Pancreas (tissue), 10 donors: ENCODE measurements around the gene ADAMTSL1. TPM values are rescaled to one million over a fixed set of nuclear protein-coding genes. Genes with fewer than 3 reads are reported as not detected.

ENCODE experiments used
- ATAC-seq, 4 donors: fragments of 200-7000 bp; cut with Tn5 transposase; one replicate each; pipeline versions ENCODE4 v1.8.0 to v1.9.1; 2020; ENCODE audit warnings: mild to moderate bottlenecking in 4 of 4, moderate library complexity in 4 of 4
- DNase-seq, 6 donors: peaks; one replicate each; pipeline ENCODE4 v3.0.0-alpha.2; 2020
- FAIRE-seq: peaks from 2 replicates; lab custom pipeline; 2012; peaks lifted over from hg19 to GRCh38; lab: Jason Lieb, UNC
- H3K27ac ChIP-seq, 4 donors: fragments of 200-600 bp; sonication (generic); 1 replicate in 3 of 4; 2 replicates in 1 of 4; pipeline versions ENCODE4 v1.5.0 to v1.8.0; 2020
- H3K27me3 ChIP-seq, 4 donors: fragments of 200-600 bp; one replicate each; pipeline ENCODE4 v1.8.0; 2021
- H3K36me3 ChIP-seq, 3 donors: fragments of 200-600 bp; sonication (generic) in 1 of 3; one replicate each; pipeline versions ENCODE4 v1.5.0 to v1.8.0; 2020 to 2021
- H3K4me1 ChIP-seq, 3 donors: fragments of 200-600 bp; one replicate each; pipeline ENCODE4 v1.8.0; 2021
- H3K4me3 ChIP-seq, 4 donors: fragments of 200-600 bp; sonication (generic) in 2 of 4; one replicate each; pipeline versions ENCODE4 v1.5.0 to v1.8.0; 2020 to 2021
- H3K9me3 ChIP-seq, 4 donors: fragments of 200-600 bp; one replicate each; pipeline ENCODE4 v1.8.0; 2021
- WGBS, 2 donors: extraction: QIAGEN DNeasy Blood & Tissue Kit; methylation state at CpG; one replicate each; pipeline ENCODE4 v1.1.7; 2013; 5-methylcytosine and 5-hydroxymethylcytosine counted together
- intact Hi-C, 3 donors: fragments of 100-400 bp; cut with DNase I; formaldehyde crosslinking; loops; one replicate each; pipeline versions ENCODE4 v1.11.1 to v1.14.2; 2022
- polyA plus RNA-seq, 2 donors: library from polyadenylated mRNA; stranded (reverse); fragments of 200-250 nt; gene quantifications; one replicate each; pipeline ENCODE4 v1.2.3, GENCODE V29; 2013
- total RNA-seq, 6 donors: library from RNA; stranded (reverse); fragmentation: NEBNext Ultra II Directional in 4 of 6; extraction: Animal tissue kit (Norgen Biotek cat#: 25700) in 4 of 6; gene quantifications; one replicate each; pipeline versions ENCODE4 v1.2.1 to v1.2.4, GENCODE V29; 2021 to 2023
- TF ChIP-seq, protein P1 (sequence below), 4 donors: fragments of 200-600 bp; sonication (generic) in 3 of 4; IDR thresholded peaks; one replicate each; pipeline versions ENCODE4 v1.5.0 to v1.8.0; 2021; ENCODE audit warnings: antibody characterized with exemption in 4 of 4
- donor health status: healthy with polysubstance abuse.
- donor health status: DM: no; HTN: no; CAD: no; lungs with moderate emphysema.
- donor health status: DM: no; HTN: no; CAD: no.
- donor health status: control.
- donor health status: control.
- donor health status: Bipolar disorder and iron deficiency.
- donor health status: DM: yes; HTN: yes; CAD: no.
- donor health status: DM: no; HTN: no; CAD: no.
- donor health status: DM: no; HTN: no; CAD: no.
- donor health status: DM: yes; HTN: yes; CAD: no.

Gene ADAMTSL1
- total and polyA plus RNA-seq, 8 donors: 0.24 to 2.1 (median 0.67) TPM

DNA sequence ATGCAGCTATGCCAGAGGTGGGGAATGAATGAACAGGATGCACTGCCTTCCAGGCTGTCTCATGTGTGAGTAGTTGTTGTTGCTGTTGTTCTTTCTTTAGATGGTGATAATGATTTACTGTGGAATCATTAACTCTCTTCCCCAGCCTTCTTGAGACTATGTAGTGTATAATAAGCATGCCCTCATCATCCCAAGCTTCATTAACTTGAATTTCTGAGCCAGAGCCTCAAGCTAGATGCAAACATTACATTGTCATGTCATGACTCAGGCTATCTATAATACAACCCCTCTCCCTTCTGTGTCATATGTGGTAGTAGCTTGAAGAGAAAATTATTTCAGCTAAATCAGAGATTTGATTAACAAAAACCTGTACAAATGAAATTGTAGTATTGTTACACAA, 10.0 kb upstream of the ADAMTSL1 start:
- Histone ChIP-seq H3K4me3 (no peak overlapping the region), H3K36me3 (no peaks in the 10 kb centered on the region), H3K27me3 (no peaks in the 10 kb centered on the region), H3K9me3 (no peaks in the 10 kb centered on the region), H3K4me1 (no peaks in the 10 kb centered on the region), H3K27ac (no peak overlapping the region)
- FAIRE-seq (no peak), ATAC-seq (no peak), DNase-seq (no peak)
- TF ChIP-seq, protein P1, sequence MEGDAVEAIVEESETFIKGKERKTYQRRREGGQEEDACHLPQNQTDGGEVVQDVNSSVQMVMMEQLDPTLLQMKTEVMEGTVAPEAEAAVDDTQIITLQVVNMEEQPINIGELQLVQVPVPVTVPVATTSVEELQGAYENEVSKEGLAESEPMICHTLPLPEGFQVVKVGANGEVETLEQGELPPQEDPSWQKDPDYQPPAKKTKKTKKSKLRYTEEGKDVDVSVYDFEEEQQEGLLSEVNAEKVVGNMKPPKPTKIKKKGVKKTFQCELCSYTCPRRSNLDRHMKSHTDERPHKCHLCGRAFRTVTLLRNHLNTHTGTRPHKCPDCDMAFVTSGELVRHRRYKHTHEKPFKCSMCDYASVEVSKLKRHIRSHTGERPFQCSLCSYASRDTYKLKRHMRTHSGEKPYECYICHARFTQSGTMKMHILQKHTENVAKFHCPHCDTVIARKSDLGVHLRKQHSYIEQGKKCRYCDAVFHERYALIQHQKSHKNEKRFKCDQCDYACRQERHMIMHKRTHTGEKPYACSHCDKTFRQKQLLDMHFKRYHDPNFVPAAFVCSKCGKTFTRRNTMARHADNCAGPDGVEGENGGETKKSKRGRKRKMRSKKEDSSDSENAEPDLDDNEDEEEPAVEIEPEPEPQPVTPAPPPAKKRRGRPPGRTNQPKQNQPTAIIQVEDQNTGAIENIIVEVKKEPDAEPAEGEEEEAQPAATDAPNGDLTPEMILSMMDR (IDR thresholded peaks at IDR 0.05): no peak
- intact Hi-C loops: no loop called here

DNA sequence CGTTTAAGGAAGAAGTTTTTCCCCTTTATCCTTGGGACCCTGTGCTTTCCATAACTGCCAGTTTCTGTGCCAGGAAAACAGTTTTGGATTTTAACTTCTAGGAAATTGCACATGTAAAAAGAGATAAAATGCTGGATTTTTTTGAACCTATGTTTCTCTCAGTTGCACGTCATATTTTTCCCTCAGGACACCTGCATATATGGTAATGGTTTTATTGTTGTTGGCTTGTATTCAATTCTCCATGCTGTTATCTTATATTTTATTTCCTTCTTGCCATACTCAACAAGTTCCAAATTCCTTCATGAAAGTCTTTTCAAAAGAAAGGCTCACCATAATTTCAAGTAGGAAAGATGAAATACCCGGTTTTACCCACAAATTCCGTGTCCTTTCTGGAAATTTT, 7.9 kb upstream of the ADAMTSL1 start:
- intact Hi-C loops: no loop called here
- WGBS, 2 donors: 52 to 66% methylated on average over 4 of the region's 4 CpGs
- no peak for FAIRE-seq

DNA sequence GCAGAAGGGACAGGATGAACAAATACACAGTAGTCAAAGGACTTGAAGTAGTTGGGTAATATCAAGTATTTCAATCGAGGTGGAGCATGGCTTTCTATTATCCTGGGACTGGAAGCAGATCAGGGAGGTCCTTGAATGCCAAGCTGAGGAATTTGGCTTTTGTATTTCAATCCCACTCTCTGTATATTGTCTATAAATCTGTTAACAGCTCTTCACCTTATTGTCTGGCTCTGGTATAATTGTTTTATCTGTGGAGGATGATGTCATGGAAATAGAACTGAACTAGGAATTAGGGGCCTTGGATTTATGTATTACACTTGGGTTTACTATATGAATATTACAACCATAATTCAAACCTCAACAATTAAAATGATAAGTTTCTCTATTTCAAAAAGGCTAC, 6.3 kb upstream of the ADAMTSL1 start:
- no peak overlapping the region for H3K4me3 ChIP-seq
- TF ChIP-seq, protein P1 (IDR thresholded peaks at IDR 0.05): no peak
- H3K9me3 ChIP-seq: no peaks in the 10 kb centered on the region
- no peak overlapping the region for H3K27ac ChIP-seq
- H3K27me3 ChIP-seq: no peaks in the 10 kb centered on the region
- WGBS, 2 donors: 38 to 41% methylated on average over 1 of the region's 1 CpG
- H3K36me3 ChIP-seq: no peaks in the 10 kb centered on the region
- no peak for DNase-seq
- FAIRE-seq: no peak
- no peak for ATAC-seq
- intact Hi-C loops: no loop called here
- no peaks in the 10 kb centered on the region for H3K4me1 ChIP-seq

More for the DNA sequence above, 7.9 kb upstream of the ADAMTSL1 start:
- TF ChIP-seq, protein P1 (IDR thresholded peaks at IDR 0.05): no peak
- no peak overlapping the region for H3K27ac ChIP-seq
- no peaks in the 10 kb centered on the region for H3K9me3 ChIP-seq
- DNase-seq: no peak
- ATAC-seq: no peak
- no peaks in the 10 kb centered on the region for H3K4me1 ChIP-seq
- no peaks in the 10 kb centered on the region for H3K27me3 ChIP-seq
- no peak overlapping the region for H3K4me3 ChIP-seq
- H3K36me3 ChIP-seq: no peaks in the 10 kb centered on the region

DNA sequence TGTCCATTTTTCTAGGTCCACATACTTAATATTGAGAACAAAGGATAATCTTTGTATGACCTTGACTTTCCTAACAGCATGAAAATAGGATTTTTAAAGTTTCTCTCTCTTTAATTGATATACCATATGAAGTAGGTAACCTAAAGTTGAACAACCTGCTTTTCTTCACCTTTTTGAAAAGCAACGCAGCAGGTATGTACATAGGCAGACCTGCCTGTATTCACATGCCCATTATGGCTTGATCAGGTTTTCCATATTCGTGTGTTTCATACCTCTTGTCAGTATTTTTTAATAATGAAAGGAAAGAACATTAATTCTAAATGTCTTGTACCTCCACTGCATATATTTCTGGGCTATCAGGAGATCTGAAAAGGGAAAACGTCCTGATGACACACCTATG, 1.5 kb upstream of the ADAMTSL1 start:
- intact Hi-C loops: no loop called here
- WGBS, 2 donors: 50 to 56% methylated on average over 3 of the region's 3 CpGs
- FAIRE-seq (no peak), ATAC-seq (no peak), DNase-seq (no peak)
- H3K36me3 ChIP-seq: no peaks in the 10 kb centered on the region
- no peaks in the 10 kb centered on the region for H3K9me3 ChIP-seq
- no peaks in the 10 kb centered on the region for H3K27me3 ChIP-seq
- no peak overlapping the region for H3K4me3 ChIP-seq
- H3K27ac ChIP-seq: no peak overlapping the region
- TF ChIP-seq, protein P1 (IDR thresholded peaks at IDR 0.05): no peak
- H3K4me1 ChIP-seq: peaks cover 0 to 4% (median 0%) of the 10 kb centered on the region in 3 donors

DNA sequence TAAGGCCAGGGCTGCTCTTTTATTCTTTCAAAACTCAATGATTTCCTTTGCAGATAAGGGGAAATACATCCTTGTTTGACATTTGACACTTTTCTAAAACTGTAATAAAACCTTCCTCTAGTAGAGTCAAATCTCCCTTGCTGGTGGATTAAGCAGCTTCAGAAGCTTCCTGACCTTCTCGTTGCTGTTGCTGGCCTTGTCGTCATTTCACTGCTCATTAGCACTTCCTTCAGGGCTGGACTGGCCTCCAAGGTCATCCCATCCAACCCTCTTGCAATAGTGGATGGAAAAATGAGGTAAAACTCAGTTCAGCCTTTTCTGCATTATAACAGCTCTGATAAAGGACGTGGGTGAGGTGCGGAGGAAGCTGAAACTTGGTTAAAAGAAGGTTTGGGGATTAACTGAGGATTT, 1.1 kb upstream of the ADAMTSL1 start:
- Histone ChIP-seq H3K4me1 (peaks cover 0 to 4% (median 0%) of the 10 kb centered on the region in 3 donors), H3K27me3 (no peaks in the 10 kb centered on the region), H3K36me3 (no peaks in the 10 kb centered on the region), H3K9me3 (no peaks in the 10 kb centered on the region), H3K4me3 (no peak overlapping the region), H3K27ac (no peak overlapping the region)
- no peak for FAIRE-seq
- ATAC-seq: peak in 2 of 4 donors; percentile 19 to 58
- TF ChIP-seq, protein P1 (IDR thresholded peaks at IDR 0.05): no peak
- WGBS, 2 donors: 57 to 64% methylated on average over 4 of the region's 4 CpGs
- intact Hi-C loops: no loop called here
- no peak for DNase-seq
